Stimulated activated CD4-positive, alpha-beta T cell treated with anti-CD3 and anti-CD28 coated beads, Interleukin-15, amount 100 ng/mL, for 1 hour (primary cell): ENCODE results near the gene KMT5C.

Experiments
- DNase-seq, 2 donors: peaks; one replicate each; pipeline ENCODE4 v3.0.0-alpha.2; 2020; ENCODE audit warnings: low read depth in 1 of 2, low spot score in 1 of 2

The KMT5C gene

GRCh38 chr19:55339105-55339888, at the start of gene KMT5C:
TSS of gene KMT5C (plus strand) at chr19:55339876. CDS start at chr19:55341937, 2,061 bp downstream.
- DNase-seq, result peak; percentile 100

DNA sequence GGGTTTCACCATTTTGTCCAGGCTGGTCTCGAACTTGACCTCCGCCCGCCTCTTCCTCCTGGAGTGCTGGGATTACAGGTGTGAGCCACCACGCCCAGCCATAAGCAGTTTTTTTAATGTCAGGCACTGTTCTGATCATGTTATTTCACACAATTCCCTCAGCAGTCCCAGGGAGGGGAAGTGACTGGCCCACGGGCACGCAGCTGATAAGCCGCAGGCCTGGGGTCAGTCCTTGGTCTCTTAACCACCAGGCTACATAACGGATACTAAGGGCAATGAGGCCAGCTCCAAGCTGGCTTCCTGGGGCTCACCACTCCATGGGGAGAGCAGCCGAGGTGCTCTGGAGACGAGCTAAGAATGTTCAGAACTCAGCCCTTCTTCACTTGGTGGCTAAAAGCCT, 42.4 kb upstream of the KMT5C start:
- DNase-seq, result no peak

- DNase-seq, result no peak
Observed at GRCh38 chr19:55299991-55300390, 39.7 kb upstream of the KMT5C start.

DNA sequence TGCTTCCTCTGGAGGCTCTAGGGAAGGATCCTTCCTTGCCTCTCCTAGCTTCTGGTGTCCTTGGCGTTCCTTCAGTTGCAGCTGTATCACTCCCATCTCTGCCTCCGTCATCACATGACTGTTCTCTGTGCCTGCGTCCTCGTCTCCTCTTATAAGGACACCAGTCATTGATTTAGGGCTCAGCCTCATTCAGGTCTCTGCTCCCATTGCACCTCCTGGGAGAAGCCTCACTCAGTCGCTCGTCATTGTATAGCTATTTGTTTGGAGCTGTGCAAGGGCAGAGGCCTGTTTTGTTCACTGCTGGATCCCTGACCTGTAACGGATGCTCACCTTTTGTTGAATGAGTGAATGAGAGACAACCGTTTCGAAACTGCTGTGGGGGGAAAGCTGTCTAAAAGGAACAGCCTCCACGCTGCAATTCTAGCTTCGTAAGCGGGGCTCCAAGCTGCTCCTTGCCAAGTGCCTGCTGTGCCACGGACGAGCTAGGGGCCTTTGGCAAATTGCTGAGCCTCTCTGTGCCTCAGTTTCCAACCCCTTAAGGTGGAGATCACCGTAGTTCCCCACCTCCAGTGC, 38.7 kb upstream of the KMT5C start:
- no peak for DNase-seq

GRCh38 chr19:55301459-55302317, 38.0 kb upstream of the KMT5C start:
- peak; percentile 88 to 96 for DNase-seq

GRCh38 chr19:55302318-55302703, 37.4 kb upstream of the KMT5C start:
- no peak for DNase-seq

GRCh38 chr19:55303477-55303876, 36.2 kb upstream of the KMT5C start:
- DNase-seq, result no peak

DNA sequence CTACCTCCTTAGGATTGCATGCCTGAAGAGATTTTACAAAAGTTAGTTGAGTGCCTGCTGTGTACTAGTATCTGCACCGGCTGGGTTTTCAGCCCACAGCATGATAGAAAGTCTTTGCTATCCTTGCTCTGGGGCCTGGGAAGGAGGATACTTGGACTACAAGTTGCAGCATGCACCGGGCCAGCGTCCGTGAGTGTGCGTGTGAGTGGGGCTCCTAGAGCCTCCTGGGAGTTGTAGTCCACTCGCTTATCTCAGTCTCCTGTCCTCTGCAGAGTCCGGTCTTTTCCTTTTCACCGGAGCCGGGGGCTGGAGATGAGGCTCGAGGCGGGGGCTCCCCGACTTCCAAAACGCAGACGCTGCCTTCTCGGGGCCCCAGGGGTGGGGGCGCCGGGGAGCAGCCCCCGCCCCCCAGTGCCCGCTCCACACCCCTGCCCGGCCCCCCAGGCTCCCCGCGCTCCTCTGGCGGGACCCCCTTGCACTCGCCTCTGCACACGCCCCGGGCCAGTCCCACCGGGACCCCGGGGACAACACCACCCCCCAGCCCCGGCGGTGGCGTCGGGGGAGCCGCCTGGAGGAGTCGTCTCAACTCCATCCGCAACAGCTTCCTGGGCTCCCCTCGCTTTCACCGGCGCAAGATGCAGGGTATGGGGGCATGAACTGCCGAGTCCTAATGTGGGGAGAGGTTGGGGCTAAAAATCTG, 35.2 kb upstream of the KMT5C start:
- DNase-seq, result no peak

- DNase-seq, result no peak
Observed at GRCh38 chr19:55304980-55305379, 34.7 kb upstream of the KMT5C start.

- DNase-seq, result peak in 1 of 2 donors; percentile 31
Observed at GRCh38 chr19:55305491-55305890, 34.2 kb upstream of the KMT5C start.

DNA sequence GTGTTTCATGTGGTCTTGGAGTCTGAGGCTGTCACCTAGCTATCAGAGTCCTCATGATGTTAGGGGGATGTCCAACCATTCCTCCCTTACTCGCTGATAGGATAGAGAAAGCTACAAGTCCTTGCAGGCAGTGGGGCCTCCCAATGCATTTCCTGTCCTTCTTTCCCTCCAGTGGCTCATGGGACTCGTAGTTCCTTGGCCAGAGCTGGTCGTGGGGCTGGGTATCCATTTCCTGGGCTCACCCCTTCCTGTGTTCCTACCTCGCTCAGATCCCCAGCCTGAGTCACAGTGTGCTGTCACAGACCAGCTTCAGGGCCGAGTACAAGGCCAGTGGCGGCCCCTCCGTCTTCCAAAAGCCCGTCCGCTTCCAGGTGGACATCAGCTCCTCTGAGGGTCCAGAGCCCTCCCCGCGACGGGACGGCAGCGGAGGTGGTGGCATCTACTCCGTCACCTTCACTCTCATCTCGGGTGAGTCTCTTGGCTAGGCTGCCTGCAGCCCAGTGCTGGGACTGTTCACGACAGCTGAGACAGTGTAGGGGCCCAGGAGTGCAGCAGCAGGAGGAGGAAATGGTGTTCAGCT, 33.6 kb upstream of the KMT5C start:
- no peak for DNase-seq

DNA sequence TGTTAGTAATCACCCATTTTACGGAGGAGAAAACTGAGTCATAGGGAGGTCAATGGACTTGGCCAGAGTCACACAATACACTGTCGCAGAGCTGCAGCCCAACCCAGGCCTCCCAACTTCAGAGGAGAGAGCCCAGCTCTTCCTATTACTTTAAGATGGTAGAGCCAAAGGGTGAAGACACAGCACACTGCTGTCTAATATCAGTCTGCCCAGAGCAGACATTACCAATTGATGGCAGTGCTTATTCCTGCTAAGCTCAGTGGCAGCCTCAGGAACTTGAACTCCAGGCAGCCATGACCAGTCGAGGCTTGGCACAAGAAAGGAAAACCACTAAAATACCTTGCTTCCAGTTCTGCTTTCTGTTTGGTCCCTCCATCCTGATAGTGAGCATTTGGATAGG, 33.0 kb upstream of the KMT5C start:
- no peak for DNase-seq

- DNase-seq, result no peak
Observed at GRCh38 chr19:55308281-55308680, 31.4 kb upstream of the KMT5C start.

DNA sequence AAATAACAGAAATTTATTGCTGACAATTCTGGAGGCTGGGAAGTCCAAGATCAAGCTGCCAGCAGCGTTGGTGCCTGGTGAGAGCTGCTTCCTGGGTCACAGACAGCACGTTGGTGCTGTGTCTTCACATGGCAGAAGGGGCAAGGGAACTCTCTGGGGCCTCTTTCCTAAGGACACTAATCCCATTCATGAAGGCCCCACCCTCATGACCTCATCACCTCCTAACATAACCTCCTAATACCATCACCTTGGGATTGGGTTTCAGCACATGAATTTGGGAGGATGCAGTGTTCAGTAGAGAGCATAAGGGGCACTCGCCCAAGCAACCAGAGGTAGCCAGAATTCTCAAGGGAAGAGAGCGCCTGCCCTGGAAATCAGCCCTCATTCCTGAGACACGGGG, 30.2 kb upstream of the KMT5C start:
- no peak for DNase-seq

GRCh38 chr19:55310498-55310897, 29.2 kb upstream of the KMT5C start:
- DNase-seq, result no peak

DNA sequence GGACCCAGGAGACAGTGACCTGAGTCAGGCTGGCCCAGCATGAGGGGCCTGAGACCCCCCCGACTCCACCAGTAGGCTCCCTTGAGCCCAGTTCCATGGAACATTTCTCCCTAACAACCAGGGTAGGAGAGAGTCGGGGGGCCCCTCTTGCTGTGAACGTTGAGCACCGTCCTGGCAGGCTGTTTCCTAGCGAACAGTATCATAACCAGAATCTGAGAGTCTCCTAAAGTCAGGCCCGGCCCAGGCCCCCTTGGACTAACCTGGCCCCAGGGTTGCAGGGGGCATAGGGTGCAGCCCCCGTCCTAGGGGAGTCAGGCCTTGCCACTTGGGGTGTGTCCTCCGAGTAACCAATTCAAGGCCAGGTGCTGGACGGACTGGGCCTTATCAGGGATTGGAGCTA, 28.3 kb upstream of the KMT5C start:
- DNase-seq, result no peak

GRCh38 chr19:55311797-55312196, 27.9 kb upstream of the KMT5C start:
- DNase-seq, result no peak

DNA sequence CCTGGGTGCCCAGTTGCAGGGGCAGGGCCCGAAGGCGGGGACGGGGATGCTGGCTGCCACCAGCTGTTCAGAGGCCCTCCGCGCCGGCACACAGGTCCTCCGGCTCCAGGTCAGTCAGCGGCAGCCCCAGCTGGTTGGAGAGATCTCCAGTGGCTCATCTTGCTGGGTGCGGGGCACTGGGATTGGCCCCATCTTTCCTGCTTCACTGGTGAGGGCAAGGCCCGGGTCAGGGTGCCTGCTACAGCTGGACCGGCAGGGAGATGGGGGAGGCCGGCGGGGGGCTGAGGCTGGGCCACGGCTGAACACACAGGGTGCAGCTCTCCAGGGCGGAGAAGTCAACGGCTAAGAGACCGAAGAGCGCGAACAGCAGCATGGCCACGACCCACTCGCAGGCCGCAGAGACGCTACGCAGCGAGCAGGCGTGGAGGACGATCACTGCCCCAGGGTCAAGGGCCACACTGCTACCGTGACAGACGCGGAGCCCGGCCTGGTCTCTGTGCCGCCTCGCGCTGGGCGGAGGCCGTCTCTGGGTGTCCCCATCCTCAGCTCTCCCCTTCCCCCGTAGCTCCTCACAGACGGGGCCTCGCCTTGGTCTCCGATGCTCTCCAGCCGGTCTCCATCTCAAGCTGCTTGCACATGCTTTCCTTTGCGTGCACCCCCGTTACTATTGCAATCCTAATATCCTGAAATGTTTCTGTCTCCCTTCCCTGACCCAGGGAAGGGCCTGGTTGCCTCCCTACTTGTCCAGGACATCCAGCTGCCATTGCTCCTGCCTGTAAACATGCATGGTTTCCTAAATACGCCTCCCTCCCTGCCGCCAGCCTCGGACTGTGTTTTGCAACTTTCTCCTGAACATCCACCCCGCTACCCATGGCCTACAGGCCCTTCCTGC, 26.8 kb upstream of the KMT5C start:
- DNase-seq, result no peak

GRCh38 chr19:55314396-55314795, 25.3 kb upstream of the KMT5C start:
- DNase-seq, result no peak

GRCh38 chr19:55315956-55316525, 23.6 kb upstream of the KMT5C start:
- no peak for DNase-seq
